Activated CD8-positive, alpha-beta memory T cell treated with anti-CD3 and anti-CD28 coated beads, Interleukin-2, amount 50 U/mL, for 1 hour (primary cell): ENCODE data around the gene ASCC1.

ENCODE experiments used
- DNase-seq: peaks from one replicate; pipeline ENCODE4 v3.0.0-alpha.2; 2020; ENCODE audit errors: extremely low read depth

The ASCC1 gene

GRCh38 chr10:72048450-72049124 is 167.5 kb downstream of the ASCC1 start:
- DNase-seq = peak; percentile 65
